GM20000 (cell line): ENCODE results near the gene CBX4.

Experiments
- DNase-seq: peaks from one replicate; pipeline ENCODE4 v3.0.0; 2012; ENCODE audit warnings: low spot score
- TF ChIP-seq, protein P1 (sequence below): IDR thresholded peaks from 2 replicates; pipeline ENCODE4 v1.5.1; 2012; ENCODE audit warnings: mild to moderate bottlenecking, control low read depth; ENCODE audit errors: extremely low read depth, missing control alignments

Gene CBX4

DNA sequence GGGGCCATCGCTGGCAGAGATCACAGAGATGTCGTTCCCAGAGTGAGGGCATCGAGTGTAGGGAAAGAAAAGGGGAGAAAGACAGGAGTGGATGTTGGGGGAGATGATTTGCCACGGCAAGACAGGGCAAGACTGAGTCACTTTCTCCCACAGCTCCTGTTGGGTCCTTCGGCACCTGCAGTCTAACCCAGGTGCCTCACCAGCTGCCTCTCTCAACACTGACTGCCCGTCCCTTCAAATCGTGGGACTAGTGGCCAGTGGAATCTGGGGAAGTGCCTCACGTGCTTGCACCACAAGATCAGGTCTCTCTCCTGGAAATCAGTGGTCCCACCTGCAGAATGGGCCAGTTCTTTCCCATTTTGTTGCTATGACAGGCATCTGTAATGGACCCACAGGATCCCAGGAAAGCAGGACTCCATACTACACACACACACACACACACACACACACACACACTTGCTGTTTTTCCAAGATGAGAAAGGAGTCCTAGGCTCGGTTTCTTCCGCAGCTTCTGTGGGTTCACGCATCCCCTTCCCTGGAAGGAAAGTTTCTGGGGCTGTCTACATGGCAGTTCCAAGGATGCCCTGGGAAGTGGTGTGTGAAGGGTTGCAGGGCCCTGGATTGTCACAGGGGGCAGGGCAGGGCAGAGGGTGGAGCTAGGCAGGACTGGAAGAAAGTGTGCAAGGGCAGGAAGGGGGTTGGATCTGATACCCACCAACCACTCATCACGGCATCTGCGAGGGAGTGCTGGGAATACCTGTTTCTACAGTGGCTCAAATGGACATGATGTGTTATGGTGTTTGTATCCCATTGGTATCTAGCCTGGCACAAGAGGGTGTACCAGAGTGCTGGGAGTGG, 32.1 kb downstream of the CBX4 start:
- no peak for DNase-seq

DNA sequence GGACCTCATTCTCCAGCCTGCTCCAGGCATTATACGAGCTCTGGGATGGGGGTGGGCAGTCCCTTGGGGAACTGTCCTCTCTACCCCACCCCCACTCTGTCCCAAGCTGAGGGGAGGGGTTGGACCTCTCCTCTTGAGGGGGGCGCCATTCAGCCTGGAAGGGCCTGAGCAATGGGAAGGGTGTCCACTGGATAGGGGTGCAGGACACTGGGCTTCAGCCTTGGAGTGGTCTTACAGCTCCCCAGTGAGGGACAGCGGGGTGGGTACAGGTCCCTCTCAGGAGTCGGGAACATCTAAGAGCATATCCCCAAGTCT, 32.8 kb downstream of the CBX4 start:
- DNase-seq: no peak
- TF ChIP-seq, protein P1, sequence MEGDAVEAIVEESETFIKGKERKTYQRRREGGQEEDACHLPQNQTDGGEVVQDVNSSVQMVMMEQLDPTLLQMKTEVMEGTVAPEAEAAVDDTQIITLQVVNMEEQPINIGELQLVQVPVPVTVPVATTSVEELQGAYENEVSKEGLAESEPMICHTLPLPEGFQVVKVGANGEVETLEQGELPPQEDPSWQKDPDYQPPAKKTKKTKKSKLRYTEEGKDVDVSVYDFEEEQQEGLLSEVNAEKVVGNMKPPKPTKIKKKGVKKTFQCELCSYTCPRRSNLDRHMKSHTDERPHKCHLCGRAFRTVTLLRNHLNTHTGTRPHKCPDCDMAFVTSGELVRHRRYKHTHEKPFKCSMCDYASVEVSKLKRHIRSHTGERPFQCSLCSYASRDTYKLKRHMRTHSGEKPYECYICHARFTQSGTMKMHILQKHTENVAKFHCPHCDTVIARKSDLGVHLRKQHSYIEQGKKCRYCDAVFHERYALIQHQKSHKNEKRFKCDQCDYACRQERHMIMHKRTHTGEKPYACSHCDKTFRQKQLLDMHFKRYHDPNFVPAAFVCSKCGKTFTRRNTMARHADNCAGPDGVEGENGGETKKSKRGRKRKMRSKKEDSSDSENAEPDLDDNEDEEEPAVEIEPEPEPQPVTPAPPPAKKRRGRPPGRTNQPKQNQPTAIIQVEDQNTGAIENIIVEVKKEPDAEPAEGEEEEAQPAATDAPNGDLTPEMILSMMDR: no peak

More for the DNA sequence above, 32.1 kb downstream of the CBX4 start:
- TF ChIP-seq, protein P1: no peak

DNA sequence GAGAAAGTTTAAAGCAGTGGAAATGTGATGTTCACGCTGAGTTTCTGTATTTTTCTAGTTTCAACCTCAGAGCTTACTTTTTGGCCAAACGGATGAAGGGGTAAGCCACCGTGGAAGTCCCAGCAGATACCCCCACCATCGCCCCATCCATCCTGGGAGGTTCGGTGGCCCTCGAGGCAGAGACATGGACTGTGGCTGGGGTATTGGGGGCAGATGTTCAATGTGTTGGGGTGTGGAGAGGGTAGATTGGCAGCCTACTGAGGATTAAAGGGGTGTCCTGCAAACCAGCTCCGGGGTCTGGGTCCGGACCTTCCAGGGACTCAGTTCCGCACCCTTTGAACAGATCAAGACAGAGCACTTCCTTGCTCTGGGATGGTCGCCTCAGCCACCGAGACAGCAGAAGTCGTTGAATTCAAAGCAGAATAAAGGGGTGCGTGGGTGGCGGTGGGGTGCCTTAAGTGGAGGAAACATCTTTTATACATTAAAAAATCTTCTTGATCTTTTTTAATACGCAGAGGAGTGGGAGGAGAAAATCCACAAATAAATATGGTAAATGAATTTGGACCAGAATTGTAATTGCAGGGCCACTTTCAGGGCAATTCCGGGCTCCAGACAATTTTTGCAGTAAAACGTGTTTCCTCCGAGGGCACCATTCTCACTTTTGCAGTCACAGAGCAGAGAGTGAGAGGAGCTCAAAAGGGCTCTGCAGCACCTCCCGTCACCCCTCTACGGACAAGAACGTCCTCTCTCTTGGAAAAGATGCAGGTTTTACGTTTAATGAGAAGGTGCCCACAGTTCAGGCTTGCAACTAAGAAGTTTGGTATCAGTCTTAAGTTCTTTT, 34.2 kb downstream of the CBX4 start:
- DNase-seq: no peak
- TF ChIP-seq, protein P1: no peak

DNA sequence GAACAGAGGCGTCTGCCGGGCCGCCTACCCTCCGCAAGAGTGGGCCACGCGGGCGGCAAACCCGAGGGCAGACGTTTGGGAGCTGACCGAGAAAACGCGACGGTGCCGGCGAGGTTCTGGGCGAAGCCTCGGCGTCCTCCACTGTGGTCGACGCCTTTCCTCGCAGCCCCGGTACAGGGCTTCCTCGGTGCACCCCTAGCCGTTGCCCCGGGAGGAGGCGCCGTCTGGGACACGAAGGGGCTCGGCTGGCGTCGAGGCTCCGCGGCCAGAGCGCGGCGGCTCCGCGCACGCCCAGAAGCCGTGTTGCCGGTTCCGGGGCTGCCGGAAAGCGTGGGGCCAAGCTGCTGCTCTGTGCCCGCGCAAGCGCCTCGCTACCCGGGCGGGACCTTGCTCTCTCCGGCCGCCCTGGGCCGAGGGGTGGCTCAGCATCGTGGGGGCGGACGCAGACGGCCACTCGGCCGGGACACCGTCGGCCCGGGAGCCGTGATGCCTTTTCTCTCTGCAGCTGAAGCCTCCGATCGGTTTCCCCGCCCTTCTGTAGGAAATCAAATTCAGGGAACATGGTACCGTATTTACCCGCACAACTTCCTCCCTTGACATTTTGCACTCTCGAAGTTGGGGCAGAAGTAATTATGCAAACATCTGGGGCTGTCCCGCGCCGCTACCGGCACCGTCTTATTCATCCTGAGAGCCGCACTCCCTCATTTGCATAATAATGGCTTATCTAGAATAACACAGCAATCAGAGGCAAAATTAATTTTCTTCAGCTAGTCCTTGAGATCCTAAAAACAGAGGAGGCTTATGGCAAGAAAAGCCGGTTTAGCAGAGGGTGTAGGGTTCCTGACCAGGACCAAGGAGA, 35.0 kb downstream of the CBX4 start:
- peak; percentile 83 for DNase-seq
- TF ChIP-seq, protein P1: no peak

DNA sequence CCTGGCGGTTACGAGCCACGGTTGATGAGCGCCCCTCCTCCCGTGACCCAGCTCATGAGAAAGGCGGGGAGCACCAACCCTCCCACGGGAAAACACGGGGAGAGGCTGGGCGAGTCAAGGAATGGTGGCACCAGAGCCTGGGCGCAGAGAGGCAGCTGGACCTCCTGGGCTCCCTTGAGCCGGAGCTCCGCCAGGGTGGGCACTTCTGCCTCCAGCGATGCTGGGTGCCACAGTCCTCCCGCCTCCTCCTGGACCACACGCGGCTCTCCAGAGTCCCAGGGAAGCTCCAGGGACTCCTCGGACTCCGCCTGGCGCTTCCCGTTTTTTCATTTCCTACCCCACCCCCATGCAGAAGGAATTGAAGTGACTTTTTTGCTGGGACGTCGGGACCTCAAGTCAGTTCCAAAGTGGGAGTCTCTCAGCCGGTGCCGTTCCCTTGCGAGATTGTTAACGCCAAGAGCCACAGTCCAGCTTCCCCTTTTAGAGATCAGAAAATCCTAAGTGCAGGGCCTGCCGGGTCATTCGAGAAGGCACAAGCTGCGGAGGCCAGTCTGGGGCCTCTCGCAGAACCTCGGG, 35.7 kb downstream of the CBX4 start:
- TF ChIP-seq, protein P1: no peak
- no peak for DNase-seq

DNA sequence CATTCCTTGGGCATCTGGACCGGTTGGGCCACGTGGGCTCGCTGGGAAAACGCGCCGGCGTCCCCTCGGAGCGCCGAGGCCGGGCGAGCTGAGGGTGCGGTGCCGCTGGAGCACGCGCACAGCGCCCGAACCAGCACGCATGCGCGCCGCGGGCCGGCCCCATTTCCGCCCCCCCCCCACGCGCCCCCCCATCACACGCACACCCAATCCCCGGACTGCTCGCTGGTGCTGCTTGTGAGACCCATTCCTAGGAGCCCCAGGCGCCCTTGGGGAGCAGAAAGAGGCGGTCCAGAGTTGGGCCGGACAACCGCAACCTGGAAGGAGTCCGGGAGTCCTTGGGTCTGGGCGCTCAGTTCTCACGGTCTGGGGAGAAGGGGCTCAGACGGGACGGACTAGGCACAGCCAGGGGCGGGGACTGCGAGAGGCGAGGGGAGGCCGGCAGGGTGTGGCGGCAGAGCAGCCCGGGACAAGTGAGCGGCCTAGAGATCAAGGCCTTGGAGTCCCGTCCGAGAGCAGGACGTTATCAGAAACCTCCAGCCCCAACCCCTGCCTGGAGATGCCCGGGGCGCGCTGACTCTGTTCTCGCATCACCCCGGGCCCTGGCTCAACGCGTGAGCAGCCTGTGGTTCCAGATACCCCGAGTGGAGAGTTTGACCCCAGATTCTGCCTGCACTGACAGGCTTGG, 36.4 kb downstream of the CBX4 start:
- DNase-seq: no peak

More for the DNA sequence above, 36.4 kb downstream of the CBX4 start:
- TF ChIP-seq, protein P1: no peak
